GM19438 (cell line): ENCODE data around the gene FAM163A.
"Not testable (repeated sequence)": the region's sequence is repeated elsewhere in the genome, so short reads cannot be mapped to it uniquely, and the experiment has no call there.

ENCODE experiments used
- ATAC-seq: cut with Tn5 transposase; IDR thresholded peaks from one replicate; pipeline ENCODE4 v1.9.1; 2021; ENCODE audit warnings: low read depth; ENCODE audit not compliant: unreplicated experiment

Gene FAM163A

DNA sequence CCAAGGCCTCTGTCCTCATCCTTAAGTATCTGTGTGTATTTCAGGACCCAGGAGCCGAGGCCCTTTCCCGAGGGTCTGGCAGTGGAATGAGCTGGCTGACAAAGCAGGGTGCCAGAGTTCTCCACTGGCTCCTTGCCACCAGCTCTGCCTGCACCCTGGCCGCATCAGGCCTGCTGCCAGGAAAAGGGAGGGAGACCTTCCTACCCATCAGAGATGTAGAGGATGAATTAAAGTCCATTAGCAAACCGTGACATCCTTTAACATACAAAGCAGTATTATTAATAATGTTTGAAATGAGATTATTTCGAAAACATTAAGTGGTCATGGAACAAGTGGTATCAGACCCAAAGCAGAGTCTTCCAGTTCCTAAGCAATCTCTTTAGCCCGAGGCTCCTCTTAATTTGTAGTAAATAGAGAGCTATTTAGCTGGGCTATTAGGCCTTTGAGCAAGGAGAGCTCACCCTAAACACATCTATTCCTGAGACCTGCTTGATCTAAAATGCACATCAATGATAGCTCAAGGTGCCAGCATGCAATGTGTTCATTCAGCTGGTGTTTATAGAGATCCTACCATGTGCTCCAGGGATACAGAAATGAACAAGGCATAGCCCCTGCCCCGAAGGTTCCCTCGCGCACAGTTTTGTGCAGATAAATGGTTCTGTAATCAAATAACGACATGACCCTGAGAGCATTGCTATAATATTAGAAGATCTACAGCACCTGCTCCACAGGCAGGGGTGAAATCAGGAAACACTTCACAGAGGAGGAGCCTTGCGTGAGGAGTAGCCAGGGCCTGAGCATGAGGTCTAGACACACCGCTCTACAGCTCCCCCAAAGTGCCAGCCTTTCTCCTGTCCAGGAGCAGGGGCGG lies 44.0 kb downstream of the FAM163A start:
- ATAC-seq: no peak

DNA sequence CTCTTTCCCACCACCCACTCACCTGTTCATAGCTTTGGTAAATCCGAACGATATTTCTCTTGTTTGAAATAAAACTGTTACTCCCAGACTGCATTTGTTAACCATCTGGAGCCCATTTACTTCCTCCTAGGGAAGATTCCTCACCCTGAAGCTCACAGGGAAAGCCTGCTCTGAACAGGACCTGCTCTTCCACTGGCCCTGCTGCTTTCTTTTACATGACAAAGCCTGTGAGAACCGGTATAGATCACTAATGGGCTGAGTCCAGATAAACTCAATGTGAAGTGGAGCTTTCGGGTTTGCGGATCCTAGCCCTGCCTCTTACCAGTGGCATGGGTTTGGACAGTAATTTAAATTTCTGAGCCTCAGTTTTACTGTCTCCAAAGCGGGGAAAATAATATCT lies 45.2 kb downstream of the FAM163A start:
- no peak for ATAC-seq

DNA sequence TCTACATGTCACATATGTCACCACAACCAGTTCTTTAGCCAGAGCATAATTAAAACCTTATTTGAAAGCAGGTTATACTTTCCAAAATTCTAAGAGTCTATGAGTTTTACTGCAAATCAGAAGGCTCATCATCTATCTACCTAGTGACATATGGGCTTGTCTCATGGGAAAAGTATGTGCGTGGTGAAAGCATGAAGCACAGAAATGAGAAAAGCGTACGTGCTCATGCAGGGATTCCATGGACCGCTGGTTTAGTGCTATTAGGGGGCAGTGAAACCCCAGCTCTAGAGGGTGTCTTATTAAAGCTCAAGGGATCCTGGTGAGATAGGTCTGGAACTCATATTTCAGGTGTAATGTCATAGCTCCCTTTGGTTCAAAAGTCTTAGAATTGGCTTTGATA lies 50.2 kb downstream of the FAM163A start:
- ATAC-seq: no peak

DNA sequence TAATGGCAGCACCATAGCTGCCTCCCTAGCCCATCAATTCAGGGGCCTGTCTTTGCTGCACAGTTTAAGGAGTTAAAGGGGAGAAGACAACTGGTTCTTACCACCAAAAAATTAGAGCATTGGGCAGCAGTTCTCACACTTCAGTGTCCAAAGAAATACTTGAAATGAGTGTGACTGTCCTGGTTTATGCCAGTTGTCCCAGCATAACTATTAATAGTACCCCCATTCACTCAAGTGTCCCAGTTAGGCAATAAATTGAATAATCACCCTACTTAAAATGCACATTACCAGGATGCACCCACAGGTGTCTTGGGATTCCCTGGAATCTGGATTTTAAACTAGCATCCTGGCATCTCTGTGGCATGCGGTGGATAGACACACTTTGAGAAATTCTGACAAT lies 51.1 kb downstream of the FAM163A start:
- ATAC-seq: no peak

- no peak for ATAC-seq
Observed at GRCh38 chr1:179794669-179795068, 51.6 kb downstream of the FAM163A start.

GRCh38 chr1:179798213-179798863 lies 55.2 kb downstream of the FAM163A start:
- no peak for ATAC-seq

DNA sequence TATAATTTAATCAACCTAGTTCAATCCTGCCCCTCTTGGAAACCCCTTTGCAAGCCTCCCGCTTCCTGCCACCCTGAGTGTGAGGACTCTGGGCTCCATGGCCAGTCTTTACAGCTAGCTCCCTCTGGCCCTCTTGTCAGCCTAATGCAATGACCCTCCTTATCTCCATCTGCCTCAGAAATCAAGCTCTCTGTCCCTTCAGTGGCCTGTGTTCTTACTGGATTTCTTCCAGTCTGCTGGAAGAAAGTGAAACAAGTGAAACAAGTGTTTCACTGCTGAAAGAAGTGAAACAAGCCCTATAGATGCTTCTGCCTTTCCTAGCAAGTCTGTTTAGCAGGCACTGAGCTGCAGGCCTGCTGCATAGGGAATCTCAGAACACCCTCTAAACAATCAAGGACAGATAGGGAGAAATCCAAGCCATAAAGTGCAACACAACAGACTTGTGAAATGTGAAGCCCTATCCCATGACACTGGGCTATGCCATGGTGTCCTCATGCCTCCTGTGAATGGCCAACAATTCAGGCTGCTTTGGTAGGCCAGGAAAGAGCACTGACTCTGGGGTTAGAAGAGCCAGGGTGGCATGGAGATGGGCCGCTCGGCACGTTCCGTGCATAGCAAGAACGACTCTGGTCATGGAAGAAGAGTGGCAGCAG lies 55.9 kb downstream of the FAM163A start:
- ATAC-seq: no peak

DNA sequence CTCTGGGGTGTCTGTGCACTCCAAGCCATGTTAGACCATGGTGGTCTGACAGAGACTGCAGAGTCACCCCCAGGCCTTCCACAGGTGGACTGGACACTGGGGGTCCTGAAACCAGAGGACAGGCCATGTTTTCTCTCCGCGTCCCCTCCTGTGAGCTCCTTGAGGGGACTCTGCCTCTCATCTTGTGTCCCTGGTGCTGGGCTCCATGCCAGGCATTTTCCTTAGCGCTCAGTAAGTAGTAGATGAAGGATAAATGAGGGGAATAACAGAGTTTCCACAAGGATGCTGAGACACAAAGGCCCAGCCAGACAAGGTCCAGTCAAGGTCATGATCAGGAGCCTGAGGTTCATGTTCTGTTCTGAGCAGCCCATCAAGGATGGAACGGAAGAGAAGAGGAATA lies 57.4 kb downstream of the FAM163A start:
- no peak for ATAC-seq

DNA sequence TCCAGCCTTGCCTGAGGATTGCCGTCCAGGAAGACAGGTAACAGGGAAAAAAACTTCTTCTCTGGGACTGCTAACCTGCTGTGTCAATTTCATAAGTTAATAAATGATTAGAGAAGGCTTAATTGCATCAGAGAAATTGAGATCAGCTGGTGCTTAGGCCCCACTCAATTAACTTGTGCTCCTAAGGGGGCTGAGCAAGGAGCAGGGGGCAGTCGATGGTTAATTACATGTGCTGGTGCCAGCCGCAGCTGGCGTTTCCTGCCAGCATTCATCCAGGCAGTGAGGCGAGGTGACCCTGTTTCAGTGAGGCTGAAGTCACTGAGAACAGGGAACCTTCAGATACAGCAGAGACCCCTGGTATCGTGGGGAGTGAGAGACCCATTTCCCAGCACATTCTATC lies 60.0 kb downstream of the FAM163A start:
- no peak for ATAC-seq

DNA sequence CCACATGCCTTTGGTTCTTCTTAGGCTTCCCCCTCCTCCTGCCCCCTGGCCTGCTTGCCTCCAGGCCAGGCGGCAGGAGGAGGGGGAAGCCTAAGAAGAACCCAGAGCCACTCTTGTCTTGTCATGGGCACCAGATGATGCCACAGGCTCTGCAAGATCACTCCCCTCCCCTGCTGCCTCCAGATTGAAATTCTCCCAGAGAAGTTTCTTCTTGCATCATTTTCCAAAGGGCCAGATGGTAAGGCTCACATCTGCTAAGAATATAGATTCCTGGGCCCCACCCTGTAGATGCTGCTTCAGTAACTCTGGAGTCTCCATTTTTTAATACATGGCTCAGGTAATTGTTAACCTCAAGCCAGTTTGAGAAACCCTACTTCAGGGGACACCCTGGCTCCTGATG lies 60.8 kb downstream of the FAM163A start:
- ATAC-seq: no peak

DNA sequence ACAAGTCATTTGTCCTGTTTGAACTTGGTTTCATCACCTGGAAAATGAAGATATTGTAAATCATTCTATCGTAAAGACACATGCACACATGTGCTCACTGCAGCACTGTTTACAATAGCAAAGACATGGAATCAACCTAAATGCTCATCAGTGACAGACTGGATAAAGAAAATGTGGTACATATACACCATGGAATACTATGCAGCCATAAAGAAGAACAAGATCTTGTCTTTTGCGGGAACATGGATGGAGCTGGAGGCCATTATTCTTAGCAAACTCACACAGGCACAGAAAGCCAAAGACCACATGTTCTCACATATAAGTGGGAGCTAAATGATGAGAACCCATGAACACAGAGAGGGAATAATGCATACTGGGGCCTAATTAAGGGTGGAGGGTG lies 61.3 kb downstream of the FAM163A start:
- ATAC-seq: not testable (repeated sequence)

- ATAC-seq: no peak
Observed at GRCh38 chr1:179805291-179806195, 62.5 kb downstream of the FAM163A start.

- no peak for ATAC-seq
Observed at GRCh38 chr1:179806333-179806732, 63.2 kb downstream of the FAM163A start.

GRCh38 chr1:179807291-179807690 lies 64.2 kb downstream of the FAM163A start:
- ATAC-seq: no peak

DNA sequence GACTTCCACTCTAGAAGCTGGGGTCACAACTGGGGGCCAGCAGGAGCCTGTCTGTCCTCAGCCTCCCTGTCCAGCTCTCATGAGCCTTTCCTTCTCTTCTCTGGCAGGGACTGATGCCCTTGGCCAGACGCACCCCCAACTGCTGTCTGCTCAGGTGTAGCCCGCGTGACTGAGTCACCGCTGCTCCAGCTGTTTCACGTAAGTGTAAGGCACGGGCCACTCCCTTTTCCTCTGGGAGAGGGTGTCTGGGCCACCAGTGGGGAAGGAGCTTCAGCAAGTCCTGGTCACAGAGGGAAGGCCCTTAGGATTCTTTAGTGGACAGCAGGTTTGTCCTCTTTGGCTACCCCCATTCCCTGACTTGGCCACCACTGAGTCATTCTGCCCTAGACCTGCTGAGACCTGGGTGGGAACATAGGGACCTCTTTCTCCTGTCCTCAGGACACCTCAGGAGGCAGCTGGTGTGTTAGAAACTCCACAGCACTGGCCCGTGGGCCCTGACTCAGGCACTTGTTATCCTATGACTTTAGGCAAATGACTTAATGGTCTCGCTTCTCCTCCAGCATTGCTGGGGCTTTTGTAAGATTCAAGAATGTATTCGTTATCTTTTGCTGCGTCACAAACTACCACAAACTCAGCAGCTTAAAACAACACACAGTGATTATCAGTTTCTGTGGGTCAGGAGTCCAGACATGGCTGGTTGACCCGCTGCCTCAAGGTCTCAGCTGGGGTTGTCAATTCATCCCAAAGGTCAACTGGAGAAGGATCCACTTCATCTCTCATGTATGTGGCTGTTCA lies 64.8 kb downstream of the FAM163A start:
- no peak for ATAC-seq

DNA sequence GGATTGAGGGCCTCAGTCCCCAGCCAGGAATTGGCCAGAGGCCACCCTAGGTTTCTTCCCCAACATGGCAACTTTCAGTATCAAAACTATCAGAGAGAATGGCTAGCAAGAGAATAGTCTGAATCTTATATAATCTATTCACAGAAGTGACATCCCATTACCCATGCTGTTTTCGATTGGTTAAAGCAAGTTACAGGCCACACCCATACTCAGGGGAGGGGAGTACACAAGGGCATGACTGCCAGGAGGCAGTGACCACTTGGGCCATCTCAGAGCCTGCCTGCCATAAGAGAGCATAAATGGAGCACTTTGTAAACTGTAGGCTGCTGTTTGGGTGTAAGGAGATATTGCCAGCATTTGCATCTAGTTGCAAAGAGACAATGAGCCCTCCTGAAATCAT lies 65.4 kb downstream of the FAM163A start:
- no peak for ATAC-seq

DNA sequence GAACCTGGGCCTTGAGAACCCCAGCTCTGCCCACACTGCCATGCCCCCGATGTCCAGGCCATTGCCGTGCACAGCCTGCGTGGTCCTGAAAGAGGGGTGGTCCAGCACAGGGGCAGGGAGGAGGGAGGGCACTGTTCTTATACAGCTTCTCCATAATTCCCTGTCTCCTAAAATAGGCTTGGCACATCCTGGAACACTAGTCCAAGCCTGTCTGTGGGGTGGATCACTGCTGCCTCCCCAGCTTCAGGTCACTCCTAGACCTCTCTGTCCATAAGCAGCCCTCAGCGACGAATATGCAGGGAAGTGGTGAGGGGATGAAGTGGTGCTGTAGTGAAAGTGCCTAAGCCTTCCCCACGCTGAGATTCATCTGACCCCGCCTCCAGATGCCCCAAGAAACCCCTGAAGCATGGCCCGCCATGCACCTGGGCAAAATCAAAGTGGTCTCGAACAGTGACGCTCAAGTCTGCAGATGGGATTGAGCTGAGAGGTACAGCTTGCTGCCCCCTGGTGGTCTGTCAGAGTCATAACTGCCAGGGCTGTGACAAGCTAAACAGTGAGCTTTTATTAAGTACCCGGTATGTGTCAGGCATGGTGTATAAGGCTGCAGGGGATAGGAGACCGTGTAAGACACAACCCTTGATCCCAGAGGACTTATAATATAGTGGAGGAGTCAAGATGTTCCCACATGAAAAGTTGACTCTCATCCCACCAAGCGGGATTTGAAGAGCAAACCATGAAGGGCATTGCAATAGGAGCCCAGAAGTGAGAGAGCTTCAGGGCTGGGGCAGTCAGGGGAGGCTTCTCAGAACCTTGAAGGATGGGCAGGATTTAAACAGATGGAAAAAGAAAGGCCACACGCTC lies 66.6 kb downstream of the FAM163A start:
- ATAC-seq: peak; percentile 67

GRCh38 chr1:179810367-179810715 lies 67.2 kb downstream of the FAM163A start:
- ATAC-seq: no peak
